H9 (cell line): Measurements from ENCODE around the gene URB1. TPM values are rescaled to one million over a fixed set of nuclear protein-coding genes. Genes with fewer than 3 reads are reported as not detected.
A peak's percentile ranks its signal among the peaks of the same experiment; 100 is the strongest.

Experiments
- DNase-seq: peaks from one replicate; pipeline ENCODE4 v3.0.0-alpha.2; 2017
- H2AFZ ChIP-seq: one replicate; pipeline ENCODE4 v1.6.1; 2013; ENCODE audit warnings: mild to moderate bottlenecking, low read length, control low read depth, moderate library complexity
- H2AK5ac ChIP-seq: 2 replicates; pipeline ENCODE4 v1.6.1; 2013; ENCODE audit warnings: low read length, control low read depth, mixed read lengths; ENCODE audit not compliant: insufficient read length
- H2BK120ac ChIP-seq: one replicate; pipeline ENCODE4 v1.6.1; 2013; ENCODE audit warnings: low read depth, mild to moderate bottlenecking, low read length, control low read depth, inconsistent platforms; ENCODE audit not compliant: poor library complexity, severe bottlenecking
- H2BK12ac ChIP-seq: 2 replicates; pipeline ENCODE4 v1.6.1; 2013; ENCODE audit warnings: low read length, control low read depth, mixed read lengths, low read depth; ENCODE audit not compliant: insufficient read length
- H2BK15ac ChIP-seq: 2 replicates; pipeline ENCODE4 v1.6.1; 2013; ENCODE audit warnings: low read depth, low read length, control low read depth
- H2BK20ac ChIP-seq: one replicate; pipeline ENCODE4 v1.6.1; 2013; ENCODE audit warnings: low read depth, mild to moderate bottlenecking, low read length, control low read depth, inconsistent platforms; ENCODE audit not compliant: poor library complexity, severe bottlenecking
- H2BK5ac ChIP-seq: 2 replicates; pipeline ENCODE4 v1.6.1; 2013; ENCODE audit warnings: low read length, control low read depth, mixed read lengths; ENCODE audit not compliant: insufficient read length
- H3K14ac ChIP-seq: 2 replicates; pipeline ENCODE4 v1.6.1; 2013; ENCODE audit warnings: low read length, control low read depth; ENCODE audit not compliant: insufficient read depth
- H3K18ac ChIP-seq: 2 replicates; pipeline ENCODE4 v1.6.1; 2013; ENCODE audit warnings: low read depth, mild to moderate bottlenecking, mixed read lengths, low read length, control low read depth; ENCODE audit not compliant: insufficient read length
- H3K23ac ChIP-seq: 2 replicates; pipeline ENCODE4 v1.6.1; 2013; ENCODE audit warnings: low read length, control low read depth, mixed read lengths, low read depth; ENCODE audit not compliant: insufficient read length
- H3K23me2 ChIP-seq: 2 replicates; pipeline ENCODE4 v1.6.1; 2013; ENCODE audit warnings: low read depth, mild to moderate bottlenecking, mixed read lengths, low read length, control low read depth; ENCODE audit not compliant: insufficient read length, poor library complexity, severe bottlenecking
- H3K27ac ChIP-seq: 2 replicates; pipeline ENCODE4 v1.5.1; 2013; ENCODE audit warnings: low read length, control low read depth, mixed read lengths, low read depth; ENCODE audit not compliant: insufficient read length
- H3K27me3 ChIP-seq: 2 replicates; pipeline ENCODE4 v1.6.1; 2013; ENCODE audit warnings: low read length, control low read depth, inconsistent platforms; ENCODE audit not compliant: insufficient read depth
- H3K4ac ChIP-seq: 2 replicates; pipeline ENCODE4 v1.6.1; 2013; ENCODE audit warnings: low read depth, mild to moderate bottlenecking, control low read depth, inconsistent platforms, low read length, moderate library complexity
- H3K4me1 ChIP-seq: 2 replicates; pipeline ENCODE4 v1.6.1; 2013; ENCODE audit warnings: low read length, control low read depth, inconsistent platforms; ENCODE audit not compliant: insufficient read depth
- H3K4me2 ChIP-seq: 2 replicates; pipeline ENCODE4 v1.6.1; 2013; ENCODE audit warnings: low read length, control low read depth, mixed read lengths; ENCODE audit not compliant: insufficient read length, insufficient read depth
- H3K56ac ChIP-seq: 2 replicates; pipeline ENCODE4 v1.6.1; 2013; ENCODE audit warnings: low read depth, mild to moderate bottlenecking, mixed read lengths, low read length, control low read depth; ENCODE audit not compliant: insufficient read length
- H3K79me1 ChIP-seq: 2 replicates; pipeline ENCODE4 v1.6.1; 2013; ENCODE audit warnings: low read depth, mild to moderate bottlenecking, moderate library complexity, low read length, control low read depth, inconsistent platforms; ENCODE audit not compliant: insufficient read depth, poor library complexity, severe bottlenecking
- H3K79me2 ChIP-seq: 2 replicates; pipeline ENCODE4 v1.6.1; 2013; ENCODE audit warnings: low read length, control low read depth, inconsistent platforms; ENCODE audit not compliant: insufficient read depth
- H3K9ac ChIP-seq: 2 replicates; pipeline ENCODE4 v1.6.1; 2013; ENCODE audit warnings: low read length, control low read depth, mixed read lengths; ENCODE audit not compliant: insufficient read length; ENCODE audit errors: extremely low read depth
- H3K9me3 ChIP-seq: one replicate; pipeline ENCODE4 v1.6.1; 2013; ENCODE audit warnings: low read depth, low read length, inconsistent platforms; ENCODE audit not compliant: control insufficient read depth
- H3T11ph ChIP-seq: one replicate; pipeline ENCODE4 v1.6.1; 2013; ENCODE audit warnings: mild to moderate bottlenecking, low read length, control low read depth, inconsistent platforms
- H4K20me1 ChIP-seq: one replicate; pipeline ENCODE4 v1.6.1; 2013; ENCODE audit not compliant: control insufficient read depth, insufficient read length, insufficient read depth
- H4K5ac ChIP-seq: 2 replicates; pipeline ENCODE4 v1.6.1; 2013; ENCODE audit warnings: low read depth, mild to moderate bottlenecking, mixed read lengths, low read length, control low read depth; ENCODE audit not compliant: insufficient read length
- H4K8ac ChIP-seq: replicated peaks from 2 replicates; pipeline ENCODE4 v1.6.1; 2013; ENCODE audit warnings: low read length, control low read depth, mixed read lengths, low read depth; ENCODE audit not compliant: insufficient read length
- H4K91ac ChIP-seq: 2 replicates; pipeline ENCODE4 v1.6.1; 2013; ENCODE audit warnings: low read depth, mild to moderate bottlenecking, moderate library complexity, mixed read lengths, low read length, control low read depth; ENCODE audit not compliant: insufficient read length
- H3K27ac Mint-ChIP-seq, 3 experiments: 2 replicates in 2 of 3; 3 replicates in 1 of 3; pipeline ENCODE4 v1.8.0; 2020 to 2021; ENCODE audit warnings: mixed read lengths in 3 of 3, mild to moderate bottlenecking in 1 of 3, moderate library complexity in 1 of 3
- H3K27me3 Mint-ChIP-seq: 2 replicates; pipeline ENCODE4 v1.8.0; 2021; ENCODE audit warnings: low read depth, mild to moderate bottlenecking, moderate library complexity, mixed read lengths
- H3K36me3 Mint-ChIP-seq, 3 experiments: 2 replicates in 2 of 3; 3 replicates in 1 of 3; pipeline ENCODE4 v1.8.0; 2020 to 2021; ENCODE audit warnings: low read depth in 3 of 3, mixed read lengths in 3 of 3; ENCODE audit not compliant: insufficient read depth in 1 of 3
- H3K4me1 Mint-ChIP-seq, 2 experiments: 2 replicates each; pipeline ENCODE4 v1.8.0; 2020; ENCODE audit warnings: mixed read lengths in 2 of 2
- H3K4me3 Mint-ChIP-seq, 2 experiments: 2 replicates in 1 of 2; 3 replicates in 1 of 2; pipeline ENCODE4 v1.8.0; 2020 to 2021; ENCODE audit warnings: mild to moderate bottlenecking in 2 of 2, mixed read lengths in 2 of 2, moderate library complexity in 1 of 2
- H3K9me3 Mint-ChIP-seq, 2 experiments: 2 replicates in 1 of 2; 3 replicates in 1 of 2; pipeline ENCODE4 v1.8.0; 2020; ENCODE audit warnings: mild to moderate bottlenecking in 2 of 2, mixed read lengths in 2 of 2, moderate library complexity in 1 of 2
- WGBS: extraction: QIAGEN DNeasy Blood & Tissue Kit; methylation state at CpG from one replicate; pipeline ENCODE4 v1.1.7; 2013; ENCODE audit warnings: missing lambda C conversion rate, low lambda C conversion rate, mixed read lengths; ENCODE audit not compliant: insufficient read length; ENCODE audit errors: extremely low coverage; 5-methylcytosine and 5-hydroxymethylcytosine counted together
- total RNA-seq: library from RNA; stranded (reverse); gene quantifications from 2 replicates; pipeline ENCODE4 v1.2.1, GENCODE V29; 2021
- TF ChIP-seq, protein P1 (sequence below): fragments of 200-600 bp; sonication (generic); conservative IDR thresholded peaks from 3 replicates; pipeline ENCODE4 v1.8.0; 2021; ENCODE audit warnings: antibody characterized with exemption, mild to moderate bottlenecking

The URB1 gene
- total RNA-seq, 1 experiment from 2014 or later: 23.5 TPM

DNA sequence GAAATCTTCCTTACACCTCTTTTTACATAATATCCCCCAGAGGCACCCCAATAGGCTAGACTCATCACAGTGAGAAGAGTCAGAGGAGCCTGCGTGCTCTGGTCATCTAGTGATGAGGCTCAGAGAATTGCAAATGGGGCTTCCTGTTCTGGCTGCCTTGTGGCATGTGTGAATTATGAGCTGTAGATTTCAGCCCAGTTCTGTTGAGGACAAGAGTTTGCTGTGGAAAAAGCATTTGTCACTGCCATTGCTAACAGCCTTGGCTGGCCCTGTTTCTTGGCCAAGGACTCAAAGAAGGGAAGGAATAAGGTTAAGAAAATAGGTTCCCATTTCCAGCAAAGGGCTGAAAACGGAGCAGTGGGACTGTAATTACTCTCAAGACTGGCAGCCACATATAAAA, 63.5 kb downstream of the URB1 start:
- Mint-ChIP-seq H3K4me3 (no peak overlapping the region), H3K27me3 (no peaks in the 10 kb centered on the region), H3K4me1 (peaks cover 17 to 19% of the 10 kb centered on the region in 2 experiments), H3K36me3 (peaks cover 36 to 85% (median 77%) of the 10 kb centered on the region in 3 experiments), H3K9me3 (no peaks in the 10 kb centered on the region), H3K27ac (peak overlapping the region in 1 of 3 experiments; percentile 11; a peak in 2 of 7 replicates)
- no peaks in the 10 kb centered on the region for H4K20me1 ChIP-seq
- H2BK15ac ChIP-seq: no peak overlapping the region
- no peak overlapping the region for H3K56ac ChIP-seq
- H3K4me2 ChIP-seq: no peak overlapping the region
- no peaks in the 10 kb centered on the region for H3K79me1 ChIP-seq
- TF ChIP-seq, protein P1, sequence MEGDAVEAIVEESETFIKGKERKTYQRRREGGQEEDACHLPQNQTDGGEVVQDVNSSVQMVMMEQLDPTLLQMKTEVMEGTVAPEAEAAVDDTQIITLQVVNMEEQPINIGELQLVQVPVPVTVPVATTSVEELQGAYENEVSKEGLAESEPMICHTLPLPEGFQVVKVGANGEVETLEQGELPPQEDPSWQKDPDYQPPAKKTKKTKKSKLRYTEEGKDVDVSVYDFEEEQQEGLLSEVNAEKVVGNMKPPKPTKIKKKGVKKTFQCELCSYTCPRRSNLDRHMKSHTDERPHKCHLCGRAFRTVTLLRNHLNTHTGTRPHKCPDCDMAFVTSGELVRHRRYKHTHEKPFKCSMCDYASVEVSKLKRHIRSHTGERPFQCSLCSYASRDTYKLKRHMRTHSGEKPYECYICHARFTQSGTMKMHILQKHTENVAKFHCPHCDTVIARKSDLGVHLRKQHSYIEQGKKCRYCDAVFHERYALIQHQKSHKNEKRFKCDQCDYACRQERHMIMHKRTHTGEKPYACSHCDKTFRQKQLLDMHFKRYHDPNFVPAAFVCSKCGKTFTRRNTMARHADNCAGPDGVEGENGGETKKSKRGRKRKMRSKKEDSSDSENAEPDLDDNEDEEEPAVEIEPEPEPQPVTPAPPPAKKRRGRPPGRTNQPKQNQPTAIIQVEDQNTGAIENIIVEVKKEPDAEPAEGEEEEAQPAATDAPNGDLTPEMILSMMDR: no peak
- H2AFZ ChIP-seq: no peak overlapping the region
- no peaks in the 10 kb centered on the region for H3K4me1 ChIP-seq
- no peak overlapping the region for H2BK20ac ChIP-seq
- H4K8ac ChIP-seq: no peak overlapping the region
- H3K27me3 ChIP-seq: no peaks in the 10 kb centered on the region
- H3K14ac ChIP-seq: no peak overlapping the region
- no peak overlapping the region for H2BK120ac ChIP-seq
- no peak overlapping the region for H2BK5ac ChIP-seq
- H2BK12ac ChIP-seq: no peak overlapping the region
- no peak overlapping the region for H4K5ac ChIP-seq
- H3K23ac ChIP-seq: no peak overlapping the region
- no CpG with 5 or more reads among the region's 2 CpGs for WGBS
- H3K9ac ChIP-seq: no peak overlapping the region
- no peak overlapping the region for H3K4ac ChIP-seq
- no peak overlapping the region for H3T11ph ChIP-seq
- no peaks in the 10 kb centered on the region for H3K79me2 ChIP-seq
- no peak overlapping the region for H2AK5ac ChIP-seq
- no peak for DNase-seq
- H3K9me3 ChIP-seq: no peaks in the 10 kb centered on the region
- no peak overlapping the region for H4K91ac ChIP-seq
- no peaks in the 10 kb centered on the region for H3K23me2 ChIP-seq
- H3K18ac ChIP-seq: no peak overlapping the region
- no peak overlapping the region for H3K27ac ChIP-seq
